ENCODE measurements around the gene DBNDD1. TPM values are rescaled to one million over a fixed set of nuclear protein-coding genes. Genes with fewer than 3 reads are reported as not detected.

Gene DBNDD1
- total RNA-seq, 1 experiment from 2014 or later: 64.6 TPM

DNA sequence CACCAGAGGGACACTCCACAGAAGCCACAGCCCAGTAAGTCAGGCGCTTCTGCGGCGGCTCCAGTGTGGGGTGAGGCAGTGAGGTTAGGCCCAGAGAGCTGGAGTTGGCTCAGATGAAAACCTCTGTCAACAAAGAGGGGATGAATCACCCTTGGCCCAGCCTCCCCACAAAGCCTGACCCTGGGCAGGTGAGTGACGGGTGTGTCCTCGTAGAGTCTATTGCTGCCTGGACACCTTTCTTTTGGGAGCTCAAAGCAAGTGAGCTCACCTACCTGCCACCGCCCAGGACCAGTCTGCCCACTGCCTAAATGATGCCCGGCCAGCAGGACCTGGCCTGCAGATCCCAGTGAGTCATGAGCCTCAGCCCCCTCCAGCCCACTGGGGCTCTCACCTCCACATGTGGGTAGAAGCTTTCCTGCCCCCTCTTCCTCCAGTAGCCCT, 24.9 kb upstream of the DBNDD1 start:
- peak overlapping the region; percentile 49 for H3K4me3 Mint-ChIP-seq (ENCODE audit: unreplicated experiment)

DNA sequence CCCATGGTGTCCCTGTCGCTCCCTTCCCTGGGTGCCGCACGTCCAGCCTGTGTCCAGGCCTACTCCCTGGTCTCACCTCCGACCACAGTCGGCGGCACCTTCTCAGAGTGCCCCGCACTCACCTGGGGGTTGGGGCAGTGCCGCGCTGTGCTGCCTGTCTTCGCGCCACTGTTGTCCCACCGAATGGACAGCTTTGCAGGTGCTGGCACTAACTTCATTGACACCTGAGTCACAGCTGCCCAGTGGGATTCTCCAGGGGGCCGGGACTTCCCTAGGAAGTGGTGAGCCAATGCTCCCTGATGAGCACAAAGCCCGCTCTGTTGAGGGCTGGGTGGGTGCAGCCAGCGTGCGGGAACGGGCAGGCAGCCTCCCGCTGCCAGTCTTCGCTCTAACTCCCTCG, 24.3 kb upstream of the DBNDD1 start:
- DNase-seq: no peak
- BruUV-seq (replicated peaks): no TSS peak
- intact Hi-C loops (cut with micrococcal nuclease; ENCODE audit: unreplicated experiment): no loop called here
- no peak for TF ChIP-seq CTCF (IDR thresholded peaks at IDR 0.05; ENCODE audit: insufficient read depth in 1 of 2, low read depth in 1 of 2, low read length in 1 of 2, severe bottlenecking in 1 of 2, unreplicated experiment in 1 of 2)
- H3K27ac Mint-ChIP-seq (ENCODE audit: unreplicated experiment): peak overlapping the region; percentile 85
- POLR2A ChIA-PET: no interaction called here
- no peaks in the 10 kb centered on the region for H3K27me3 Mint-ChIP-seq (ENCODE audit: insufficient read depth, unreplicated experiment)
- H3K36me3 Mint-ChIP-seq (ENCODE audit: insufficient read depth, unreplicated experiment): peaks cover 59% of the 10 kb centered on the region
- peaks cover 21% of the 10 kb centered on the region for H3K4me1 Mint-ChIP-seq (ENCODE audit: low read depth, unreplicated experiment)
- Histone ChIP-seq H3K36me3 (ENCODE audit: control insufficient read depth, insufficient read depth, low read length) (peaks cover 10% of the 10 kb centered on the region), H3K9me3 (no peaks in the 10 kb centered on the region), H3K4me1 (peaks cover 21% of the 10 kb centered on the region), H3K27me3 (replicated peaks; ENCODE audit: control insufficient read depth, insufficient read depth, low read length) (no peaks in the 10 kb centered on the region), H3K4me3 (ENCODE audit: low read depth, low read length) (no peak overlapping the region)
- H3K4me3 Mint-ChIP-seq (ENCODE audit: unreplicated experiment): peak overlapping the region; percentile 49
- CTCF ChIA-PET: interaction anchor here (0.9 kb wide), 1 partner anchor 39 kb away, joined by 4 read pairs; no protein-coding TSS in a partner anchor
- H3K9me3 Mint-ChIP-seq (ENCODE audit: unreplicated experiment): no peaks in the 10 kb centered on the region

More for the DNA sequence above, 24.9 kb upstream of the DBNDD1 start:
- ChIA-PET CTCF (interaction anchor here (0.9 kb wide), 1 partner anchor 38 kb away, joined by 4 read pairs; no protein-coding TSS in a partner anchor), POLR2A (no interaction called here)
- intact Hi-C loops (cut with micrococcal nuclease; ENCODE audit: unreplicated experiment): no loop called here
- Histone ChIP-seq H3K9me3 (no peaks in the 10 kb centered on the region), H3K36me3 (ENCODE audit: control insufficient read depth, insufficient read depth, low read length) (peaks cover 10% of the 10 kb centered on the region), H3K4me1 (peaks cover 21% of the 10 kb centered on the region), H3K27me3 (replicated peaks; ENCODE audit: control insufficient read depth, insufficient read depth, low read length) (no peaks in the 10 kb centered on the region), H3K4me3 (ENCODE audit: low read depth, low read length) (no peak overlapping the region)
- Mint-ChIP-seq H3K9me3 (ENCODE audit: unreplicated experiment) (no peaks in the 10 kb centered on the region), H3K36me3 (ENCODE audit: insufficient read depth, unreplicated experiment) (peaks cover 54% of the 10 kb centered on the region), H3K27me3 (ENCODE audit: insufficient read depth, unreplicated experiment) (no peaks in the 10 kb centered on the region), H3K4me1 (ENCODE audit: low read depth, unreplicated experiment) (peaks cover 21% of the 10 kb centered on the region), H3K27ac (ENCODE audit: unreplicated experiment) (peak overlapping the region; percentile 85)
- TSS peak; percentile 26 for BruUV-seq (replicated peaks)
- no peak for TF ChIP-seq CTCF (IDR thresholded peaks at IDR 0.05; ENCODE audit: insufficient read depth in 1 of 2, low read depth in 1 of 2, low read length in 1 of 2, severe bottlenecking in 1 of 2, unreplicated experiment in 1 of 2)
- DNase-seq: peak; percentile 68 to 75

GRCh38 chr16:90042946-90043514, 23.8 kb upstream of the DBNDD1 start:
- intact Hi-C loops (cut with micrococcal nuclease; ENCODE audit: unreplicated experiment): no loop called here
- DNase-seq: no peak
- peak overlapping the region; percentile 49 for H3K27ac Mint-ChIP-seq (ENCODE audit: unreplicated experiment)
- no peak overlapping the region for H3K4me3 Mint-ChIP-seq (ENCODE audit: unreplicated experiment)
- CTCF ChIA-PET: no interaction called here
- no peaks in the 10 kb centered on the region for H3K9me3 Mint-ChIP-seq (ENCODE audit: unreplicated experiment)
- no peaks in the 10 kb centered on the region for H3K27me3 ChIP-seq (replicated peaks; ENCODE audit: control insufficient read depth, insufficient read depth, low read length)
- H3K4me1 Mint-ChIP-seq (ENCODE audit: low read depth, unreplicated experiment): peaks cover 21% of the 10 kb centered on the region
- peaks cover 21% of the 10 kb centered on the region for H3K4me1 ChIP-seq
- TF ChIP-seq CTCF (IDR thresholded peaks at IDR 0.05; ENCODE audit: insufficient read depth in 1 of 2, low read depth in 1 of 2, low read length in 1 of 2, severe bottlenecking in 1 of 2, unreplicated experiment in 1 of 2): no peak
- no peaks in the 10 kb centered on the region for H3K9me3 ChIP-seq
- H3K4me3 ChIP-seq (ENCODE audit: low read depth, low read length): no peak overlapping the region
- H3K36me3 ChIP-seq (ENCODE audit: control insufficient read depth, insufficient read depth, low read length): peaks cover 10% of the 10 kb centered on the region
- H3K27me3 Mint-ChIP-seq (ENCODE audit: insufficient read depth, unreplicated experiment): no peaks in the 10 kb centered on the region
- BruUV-seq (replicated peaks): no TSS peak
- POLR2A ChIA-PET: no interaction called here
- peaks cover 64% of the 10 kb centered on the region for H3K36me3 Mint-ChIP-seq (ENCODE audit: insufficient read depth, unreplicated experiment)
